Osteoblast (primary cell): ENCODE data around the gene GFOD1. TPM values are rescaled to one million over a fixed set of nuclear protein-coding genes. Genes with fewer than 3 reads are reported as not detected.

Experiments used
- DNase-seq: peaks from one replicate; pipeline ENCODE4 v3.0.0; 2011; ENCODE audit warnings: low spot score, mixed read lengths; ENCODE audit not compliant: insufficient read length; ENCODE audit errors: missing footprints
- H2AFZ ChIP-seq: 2 replicates; pipeline ENCODE4 v1.6.0; 2011; ENCODE audit warnings: mild to moderate bottlenecking, low read length
- H3K27ac ChIP-seq: 2 replicates; pipeline ENCODE4 v1.5.1; 2011; ENCODE audit warnings: mild to moderate bottlenecking, low read depth, low read length, moderate library complexity
- H3K27me3 ChIP-seq: 2 replicates; pipeline ENCODE4 v1.6.0; 2012; ENCODE audit warnings: mild to moderate bottlenecking, control low read depth, inconsistent platforms, low read length, moderate library complexity; ENCODE audit not compliant: insufficient read depth
- H3K36me3 ChIP-seq: 2 replicates; pipeline ENCODE4 v1.5.1; 2011; ENCODE audit warnings: mild to moderate bottlenecking, low read length, control low read depth, moderate library complexity; ENCODE audit not compliant: insufficient read depth
- H3K4me1 ChIP-seq: 2 replicates; pipeline ENCODE4 v1.5.1; 2011; ENCODE audit warnings: mild to moderate bottlenecking, low read length, control low read depth, moderate library complexity; ENCODE audit not compliant: insufficient read depth
- H3K4me2 ChIP-seq: 2 replicates; pipeline ENCODE4 v1.6.0; 2011; ENCODE audit warnings: mild to moderate bottlenecking, low read length; ENCODE audit not compliant: insufficient read depth
- H3K4me3 ChIP-seq: fragments of 200-600 bp; sonication (generic); 3 replicates; pipeline ENCODE4 v1.5.1; 2012; ENCODE audit warnings: mild to moderate bottlenecking, low read length, inconsistent platforms; ENCODE audit not compliant: insufficient read depth
- H3K79me2 ChIP-seq: 2 replicates; pipeline ENCODE4 v1.6.0; 2012; ENCODE audit warnings: mild to moderate bottlenecking, low read length, control low read depth, inconsistent platforms; ENCODE audit not compliant: insufficient read depth
- H3K9me3 ChIP-seq: 2 replicates; pipeline ENCODE4 v1.5.1; 2011; ENCODE audit warnings: low read depth, low read length, control low read depth
- H4K20me1 ChIP-seq: 2 replicates; pipeline ENCODE4 v1.6.0; 2012; ENCODE audit warnings: mild to moderate bottlenecking, low read length, control low read depth; ENCODE audit not compliant: insufficient read depth
- CTCF ChIP-seq: IDR thresholded peaks from 2 replicates; pipeline ENCODE4 v1.5.1; 2011; ENCODE audit warnings: mild to moderate bottlenecking, low read depth, low read length, moderate library complexity; ENCODE audit errors: extremely low read depth
- total RNA-seq: library from RNA; depleted of rRNA; stranded (reverse); fragments of >200 nt; gene quantifications from 2 replicates; pipeline ENCODE4 v1.2.3, GENCODE V29; 2012

Gene GFOD1
- total RNA-seq, 1 donor = 3.6 TPM

- Histone ChIP-seq H3K27ac (no peak overlapping the region), H3K79me2 (no peaks in the 10 kb centered on the region), H3K9me3 (no peaks in the 10 kb centered on the region), H3K27me3 (no peaks in the 10 kb centered on the region), H3K36me3 (no peaks in the 10 kb centered on the region), H2AFZ (no peak overlapping the region), H4K20me1 (no peaks in the 10 kb centered on the region), H3K4me2 (no peak overlapping the region), H3K4me1 (peaks cover 4% of the 10 kb centered on the region), H3K4me3 (no peak overlapping the region)
- DNase-seq = no peak
- TF ChIP-seq CTCF = no peak
Observed at GRCh38 chr6:13484827-13485226, 2.6 kb downstream of the GFOD1 start.

- H3K36me3 ChIP-seq = no peaks in the 10 kb centered on the region
- H3K27ac ChIP-seq = no peak overlapping the region
- no peak overlapping the region for H2AFZ ChIP-seq
- no peaks in the 10 kb centered on the region for H3K9me3 ChIP-seq
- H3K4me3 ChIP-seq = no peak overlapping the region
- no peaks in the 10 kb centered on the region for H3K79me2 ChIP-seq
- H4K20me1 ChIP-seq = no peaks in the 10 kb centered on the region
- H3K4me1 ChIP-seq = peaks cover 4% of the 10 kb centered on the region
- no peak overlapping the region for H3K4me2 ChIP-seq
- no peak for TF ChIP-seq CTCF
- no peaks in the 10 kb centered on the region for H3K27me3 ChIP-seq
- no peak for DNase-seq
Observed at GRCh38 chr6:13484138-13484708, 3.2 kb downstream of the GFOD1 start.

GRCh38 chr6:13480631-13481501 lies 6.5 kb downstream of the GFOD1 start:
- Histone ChIP-seq H3K79me2 (no peaks in the 10 kb centered on the region), H3K4me1 (no peaks in the 10 kb centered on the region), H2AFZ (no peak overlapping the region), H4K20me1 (no peaks in the 10 kb centered on the region), H3K27ac (no peak overlapping the region), H3K27me3 (no peaks in the 10 kb centered on the region), H3K4me2 (no peak overlapping the region), H3K4me3 (no peak overlapping the region), H3K9me3 (no peaks in the 10 kb centered on the region), H3K36me3 (no peaks in the 10 kb centered on the region)
- no peak for TF ChIP-seq CTCF
- DNase-seq = no peak

GRCh38 chr6:13479971-13480434 lies 7.4 kb downstream of the GFOD1 start:
- no peak overlapping the region for H3K4me3 ChIP-seq
- H4K20me1 ChIP-seq = no peaks in the 10 kb centered on the region
- DNase-seq = no peak
- TF ChIP-seq CTCF = no peak
- no peak overlapping the region for H2AFZ ChIP-seq
- no peak overlapping the region for H3K27ac ChIP-seq
- no peaks in the 10 kb centered on the region for H3K36me3 ChIP-seq
- no peak overlapping the region for H3K4me2 ChIP-seq
- no peaks in the 10 kb centered on the region for H3K4me1 ChIP-seq
- no peaks in the 10 kb centered on the region for H3K27me3 ChIP-seq
- no peaks in the 10 kb centered on the region for H3K9me3 ChIP-seq
- no peaks in the 10 kb centered on the region for H3K79me2 ChIP-seq
